HepG2 (cell line): ENCODE results near the gene ARL5A. TPM values are rescaled to one million over a fixed set of nuclear protein-coding genes. Genes with fewer than 3 reads are reported as not detected.

ENCODE experiments used
- DMAP1 ChIP-seq: IDR thresholded peaks from 2 replicates; pipeline ENCODE4 v1.6.1; 2016
- MXI1 ChIP-seq: IDR thresholded peaks from 3 replicates; pipeline ENCODE4 v1.6.1; 2012; ENCODE audit warnings: low read depth, low read length, inconsistent platforms, borderline replicate concordance
- NAIF1 ChIP-seq: sonication (generic); formaldehyde crosslinking; IDR thresholded peaks from 2 replicates; pipeline ENCODE4 v1.5.0; 2020; ENCODE audit warnings: mild to moderate bottlenecking, missing genetic modification reagents, borderline replicate concordance
- NCOA5 ChIP-seq: sonication (generic); formaldehyde crosslinking; IDR thresholded peaks from 2 replicates; pipeline ENCODE4 v1.4.0; 2020; ENCODE audit warnings: missing genetic modification reagents
- NFYB ChIP-seq: sonication (generic); formaldehyde crosslinking; IDR thresholded peaks from 2 replicates; pipeline ENCODE4 v1.4.0; 2020; ENCODE audit warnings: missing genetic modification reagents
- NR2C2 ChIP-seq: sonication (generic); formaldehyde crosslinking; IDR thresholded peaks from 2 replicates; pipeline ENCODE4 v1.4.0; 2020; ENCODE audit warnings: missing genetic modification reagents, mild to moderate bottlenecking, moderate library complexity, borderline replicate concordance
- PHF21A ChIP-seq: sonication (generic); formaldehyde crosslinking; IDR thresholded peaks from 2 replicates; pipeline ENCODE4 v1.5.0; 2020; ENCODE audit warnings: mild to moderate bottlenecking, missing genetic modification reagents
- RBFOX2 ChIP-seq: fragments of 200-400 bp; formaldehyde crosslinking; IDR thresholded peaks from 2 replicates; pipeline ENCODE4 v1.6.1; 2017; ENCODE audit warnings: low read depth, mild to moderate bottlenecking, low read length
- SOX13 ChIP-seq, 3 experiments: fragments of 450-650 bp in 1 of 3; sonication (generic) in 1 of 3; formaldehyde crosslinking in 1 of 3; IDR thresholded peaks in 2 of 3; conservative IDR thresholded peaks in 1 of 3; 2 replicates each; pipeline versions ENCODE4 v1.5.0 to v1.6.1; 2016 to 2020; ENCODE audit warnings: antibody characterized with exemption in 1 of 3, mild to moderate bottlenecking in 1 of 3, missing compliant biosample characterization in 1 of 3, missing genetic modification reagents in 1 of 3, moderate library complexity in 1 of 3
- ZBTB21 ChIP-seq: sonication (generic); formaldehyde crosslinking; IDR thresholded peaks from 2 replicates; pipeline ENCODE4 v1.4.0; 2020; ENCODE audit warnings: missing genetic modification reagents
- ZNF235 ChIP-seq: sonication (generic); formaldehyde crosslinking; IDR thresholded peaks from 2 replicates; pipeline ENCODE4 v1.8.1; 2023; ENCODE audit warnings: mild to moderate bottlenecking, missing genetic modification reagents, borderline replicate concordance
- ZNF577 ChIP-seq: sonication (generic); formaldehyde crosslinking; IDR thresholded peaks from 2 replicates; pipeline ENCODE4 v1.4.0; 2020; ENCODE audit warnings: mild to moderate bottlenecking, low read depth, missing genetic modification reagents, borderline replicate concordance
- ZNF784 ChIP-seq: sonication (generic); formaldehyde crosslinking; IDR thresholded peaks from 2 replicates; pipeline ENCODE4 v1.5.1; 2020; ENCODE audit warnings: missing genetic modification reagents, mild to moderate bottlenecking, borderline replicate concordance
- polyA plus RNA-seq, 8 experiments: library from polyadenylated mRNA; depleted of rRNA in 3 of 8; stranded (reverse) in 7 of 8; unstranded in 1 of 8; fragments of >200 nt; fragmentation: Illumina TruSeq in 4 of 8; extraction: Trizol in 4 of 8; gene quantifications; 2 replicates each; pipeline versions ENCODE4 v1.2.1 to v1.2.3, GENCODE V29; 2011 to 2016; ENCODE audit warnings: low read depth in 4 of 8, missing spikeins in 1 of 8, mixed read lengths in 1 of 8; ENCODE audit not compliant: insufficient read depth in 1 of 8
- total RNA-seq, 5 experiments: library from RNA; depleted of rRNA; stranded (reverse); fragments of >200 nt; fragmentation: Illumina TruSeq; extraction: Trizol; gene quantifications; 2 replicates each; pipeline ENCODE4 v1.2.3, GENCODE V29; 2016; ENCODE audit warnings: low read depth in 1 of 5
- TF ChIP-seq, protein P1 (sequence below): sonication (generic); formaldehyde crosslinking; IDR thresholded peaks from 2 replicates; pipeline ENCODE4 v1.5.0; 2020; ENCODE audit warnings: mild to moderate bottlenecking, missing genetic modification reagents, borderline replicate concordance
- TF ChIP-seq, protein P2 (sequence below): sonication (generic); formaldehyde crosslinking; IDR thresholded peaks from 2 replicates; pipeline ENCODE4 v1.5.0; 2020; ENCODE audit warnings: missing genetic modification reagents
- TF ChIP-seq, protein P3 (sequence below): sonication (generic); formaldehyde crosslinking; IDR thresholded peaks from 2 replicates; pipeline ENCODE4; 2020; ENCODE audit warnings: missing genetic modification reagents, mild to moderate bottlenecking, borderline replicate concordance
- TF ChIP-seq, protein P4 (sequence below): sonication (generic); formaldehyde crosslinking; IDR thresholded peaks from 2 replicates; pipeline ENCODE4 v1.5.1; 2020; ENCODE audit warnings: missing genetic modification reagents, mild to moderate bottlenecking, borderline replicate concordance

The ARL5A gene
- total and polyA plus RNA-seq, 2 of the 13 experiments (the other 11 are each of a cell fraction or from before 2014, with no cell fraction given), result 47.5 to 149 TPM

DNA sequence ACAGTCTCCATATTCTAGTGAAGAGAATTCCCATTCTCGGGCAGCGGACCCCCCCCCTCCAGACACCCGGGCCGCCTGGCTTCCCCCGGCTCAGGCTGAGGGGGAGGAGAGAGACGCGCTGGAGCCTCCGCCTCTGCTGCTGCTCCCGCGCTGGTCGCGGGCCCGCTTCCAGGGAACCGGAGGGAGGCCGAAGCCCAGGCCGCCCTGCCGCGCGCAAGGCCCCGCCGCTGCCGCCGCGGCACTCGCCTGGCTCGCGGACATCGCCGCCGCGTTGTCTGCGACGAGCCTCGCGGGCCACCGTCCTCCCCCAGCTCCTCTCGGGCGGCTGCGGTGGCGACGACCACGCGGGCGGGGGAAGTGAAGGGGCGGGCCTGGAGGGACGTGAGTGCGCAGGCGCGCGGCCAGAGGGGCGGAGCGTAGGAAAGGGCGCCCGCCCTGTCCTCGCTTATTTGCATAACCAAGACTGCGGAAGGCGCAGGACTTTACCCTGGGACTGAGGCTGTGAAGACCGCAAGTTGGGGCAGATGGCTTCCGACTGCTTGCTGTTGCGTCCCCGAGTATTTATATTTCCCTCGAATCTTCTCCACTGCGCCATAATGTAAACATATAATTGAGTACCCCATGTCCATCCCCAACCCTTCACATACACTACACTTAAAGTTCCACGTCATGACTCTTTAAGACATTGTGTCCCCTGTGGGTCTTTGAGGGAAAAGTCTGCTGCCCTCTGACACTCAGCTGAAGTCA, at the start of gene ARL5A (continued):
- TF ChIP-seq, protein P1, sequence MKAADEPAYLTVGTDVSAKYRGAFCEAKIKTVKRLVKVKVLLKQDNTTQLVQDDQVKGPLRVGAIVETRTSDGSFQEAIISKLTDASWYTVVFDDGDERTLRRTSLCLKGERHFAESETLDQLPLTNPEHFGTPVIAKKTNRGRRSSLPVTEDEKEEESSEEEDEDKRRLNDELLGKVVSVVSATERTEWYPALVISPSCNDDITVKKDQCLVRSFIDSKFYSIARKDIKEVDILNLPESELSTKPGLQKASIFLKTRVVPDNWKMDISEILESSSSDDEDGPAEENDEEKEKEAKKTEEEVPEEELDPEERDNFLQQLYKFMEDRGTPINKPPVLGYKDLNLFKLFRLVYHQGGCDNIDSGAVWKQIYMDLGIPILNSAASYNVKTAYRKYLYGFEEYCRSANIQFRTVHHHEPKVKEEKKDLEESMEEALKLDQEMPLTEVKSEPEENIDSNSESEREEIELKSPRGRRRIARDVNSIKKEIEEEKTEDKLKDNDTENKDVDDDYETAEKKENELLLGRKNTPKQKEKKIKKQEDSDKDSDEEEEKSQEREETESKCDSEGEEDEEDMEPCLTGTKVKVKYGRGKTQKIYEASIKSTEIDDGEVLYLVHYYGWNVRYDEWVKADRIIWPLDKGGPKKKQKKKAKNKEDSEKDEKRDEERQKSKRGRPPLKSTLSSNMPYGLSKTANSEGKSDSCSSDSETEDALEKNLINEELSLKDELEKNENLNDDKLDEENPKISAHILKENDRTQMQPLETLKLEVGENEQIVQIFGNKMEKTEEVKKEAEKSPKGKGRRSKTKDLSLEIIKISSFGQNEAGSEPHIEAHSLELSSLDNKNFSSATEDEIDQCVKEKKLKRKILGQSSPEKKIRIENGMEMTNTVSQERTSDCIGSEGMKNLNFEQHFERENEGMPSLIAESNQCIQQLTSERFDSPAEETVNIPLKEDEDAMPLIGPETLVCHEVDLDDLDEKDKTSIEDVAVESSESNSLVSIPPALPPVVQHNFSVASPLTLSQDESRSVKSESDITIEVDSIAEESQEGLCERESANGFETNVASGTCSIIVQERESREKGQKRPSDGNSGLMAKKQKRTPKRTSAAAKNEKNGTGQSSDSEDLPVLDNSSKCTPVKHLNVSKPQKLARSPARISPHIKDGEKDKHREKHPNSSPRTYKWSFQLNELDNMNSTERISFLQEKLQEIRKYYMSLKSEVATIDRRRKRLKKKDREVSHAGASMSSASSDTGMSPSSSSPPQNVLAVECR, result peak; percentile 84
- TF ChIP-seq ZNF235 (CRISPR knock-in tag), result peak; percentile 88; the same call in 1 of the 2 replicates
- TF ChIP-seq PHF21A (CRISPR knock-in tag), result no peak
- TF ChIP-seq, protein P2, sequence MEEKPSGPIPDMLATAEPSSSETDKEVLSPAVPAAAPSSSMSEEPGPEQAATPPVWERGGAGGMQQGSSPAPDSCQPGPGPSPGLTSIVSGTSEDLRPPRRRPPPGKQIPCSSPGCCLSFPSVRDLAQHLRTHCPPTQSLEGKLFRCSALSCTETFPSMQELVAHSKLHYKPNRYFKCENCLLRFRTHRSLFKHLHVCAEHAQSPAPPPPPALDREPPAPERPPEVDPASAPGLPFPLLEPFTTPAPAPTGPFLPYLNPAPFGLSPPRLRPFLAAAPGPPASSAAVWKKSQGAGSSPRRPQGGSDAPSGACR, result peak; percentile 31; the same call in 1 of the 2 replicates
- TF ChIP-seq ZNF784 (CRISPR knock-in tag), result peak; percentile 82; the same call in 1 of the 2 replicates
- no peak for TF ChIP-seq NFYB
- TF ChIP-seq ZNF577 (CRISPR knock-in tag), result no peak
- TF ChIP-seq RBFOX2, result peak; percentile 100
- TF ChIP-seq, protein P3, sequence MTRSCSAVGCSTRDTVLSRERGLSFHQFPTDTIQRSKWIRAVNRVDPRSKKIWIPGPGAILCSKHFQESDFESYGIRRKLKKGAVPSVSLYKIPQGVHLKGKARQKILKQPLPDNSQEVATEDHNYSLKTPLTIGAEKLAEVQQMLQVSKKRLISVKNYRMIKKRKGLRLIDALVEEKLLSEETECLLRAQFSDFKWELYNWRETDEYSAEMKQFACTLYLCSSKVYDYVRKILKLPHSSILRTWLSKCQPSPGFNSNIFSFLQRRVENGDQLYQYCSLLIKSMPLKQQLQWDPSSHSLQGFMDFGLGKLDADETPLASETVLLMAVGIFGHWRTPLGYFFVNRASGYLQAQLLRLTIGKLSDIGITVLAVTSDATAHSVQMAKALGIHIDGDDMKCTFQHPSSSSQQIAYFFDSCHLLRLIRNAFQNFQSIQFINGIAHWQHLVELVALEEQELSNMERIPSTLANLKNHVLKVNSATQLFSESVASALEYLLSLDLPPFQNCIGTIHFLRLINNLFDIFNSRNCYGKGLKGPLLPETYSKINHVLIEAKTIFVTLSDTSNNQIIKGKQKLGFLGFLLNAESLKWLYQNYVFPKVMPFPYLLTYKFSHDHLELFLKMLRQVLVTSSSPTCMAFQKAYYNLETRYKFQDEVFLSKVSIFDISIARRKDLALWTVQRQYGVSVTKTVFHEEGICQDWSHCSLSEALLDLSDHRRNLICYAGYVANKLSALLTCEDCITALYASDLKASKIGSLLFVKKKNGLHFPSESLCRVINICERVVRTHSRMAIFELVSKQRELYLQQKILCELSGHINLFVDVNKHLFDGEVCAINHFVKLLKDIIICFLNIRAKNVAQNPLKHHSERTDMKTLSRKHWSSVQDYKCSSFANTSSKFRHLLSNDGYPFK (CRISPR knock-in tag), result no peak
- peak; percentile 94 for TF ChIP-seq DMAP1
- TF ChIP-seq, protein P4, sequence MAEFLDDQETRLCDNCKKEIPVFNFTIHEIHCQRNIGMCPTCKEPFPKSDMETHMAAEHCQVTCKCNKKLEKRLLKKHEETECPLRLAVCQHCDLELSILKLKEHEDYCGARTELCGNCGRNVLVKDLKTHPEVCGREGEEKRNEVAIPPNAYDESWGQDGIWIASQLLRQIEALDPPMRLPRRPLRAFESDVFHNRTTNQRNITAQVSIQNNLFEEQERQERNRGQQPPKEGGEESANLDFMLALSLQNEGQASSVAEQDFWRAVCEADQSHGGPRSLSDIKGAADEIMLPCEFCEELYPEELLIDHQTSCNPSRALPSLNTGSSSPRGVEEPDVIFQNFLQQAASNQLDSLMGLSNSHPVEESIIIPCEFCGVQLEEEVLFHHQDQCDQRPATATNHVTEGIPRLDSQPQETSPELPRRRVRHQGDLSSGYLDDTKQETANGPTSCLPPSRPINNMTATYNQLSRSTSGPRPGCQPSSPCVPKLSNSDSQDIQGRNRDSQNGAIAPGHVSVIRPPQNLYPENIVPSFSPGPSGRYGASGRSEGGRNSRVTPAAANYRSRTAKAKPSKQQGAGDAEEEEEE (CRISPR knock-in tag), result no peak
- no peak for TF ChIP-seq NCOA5
- TF ChIP-seq SOX13 (IDR thresholded peaks at IDR 0.05), result 0 out of 2 replicates have a peak, but pooled peaks have one; percentile 47
- TF ChIP-seq SOX13 (CRISPR knock-in tag; conservative IDR thresholded peaks at IDR 0.05 in 1 of 2, IDR thresholded peaks at IDR 0.05 in 1 of 2), result peak in 1 of 2 experiments; percentile 38; a peak in 1 of 4 replicates
- no peak; the same call in 1 of the 2 replicates for TF ChIP-seq NR2C2
- no peak for TF ChIP-seq NAIF1 (CRISPR knock-in tag)
- no peak for TF ChIP-seq ZBTB21 (CRISPR knock-in tag)
- peak; percentile 85; the same call in 2 of the 3 replicates for TF ChIP-seq MXI1
